Inferior parietal cortex (tissue), 1 donor: ENCODE results near the gene GOT1.

Experiments used
- DNase-seq: peaks from one replicate; pipeline ENCODE4 v3.0.0-alpha.2; 2016; ENCODE audit errors: extremely low spot score

GOT1 gene

DNA sequence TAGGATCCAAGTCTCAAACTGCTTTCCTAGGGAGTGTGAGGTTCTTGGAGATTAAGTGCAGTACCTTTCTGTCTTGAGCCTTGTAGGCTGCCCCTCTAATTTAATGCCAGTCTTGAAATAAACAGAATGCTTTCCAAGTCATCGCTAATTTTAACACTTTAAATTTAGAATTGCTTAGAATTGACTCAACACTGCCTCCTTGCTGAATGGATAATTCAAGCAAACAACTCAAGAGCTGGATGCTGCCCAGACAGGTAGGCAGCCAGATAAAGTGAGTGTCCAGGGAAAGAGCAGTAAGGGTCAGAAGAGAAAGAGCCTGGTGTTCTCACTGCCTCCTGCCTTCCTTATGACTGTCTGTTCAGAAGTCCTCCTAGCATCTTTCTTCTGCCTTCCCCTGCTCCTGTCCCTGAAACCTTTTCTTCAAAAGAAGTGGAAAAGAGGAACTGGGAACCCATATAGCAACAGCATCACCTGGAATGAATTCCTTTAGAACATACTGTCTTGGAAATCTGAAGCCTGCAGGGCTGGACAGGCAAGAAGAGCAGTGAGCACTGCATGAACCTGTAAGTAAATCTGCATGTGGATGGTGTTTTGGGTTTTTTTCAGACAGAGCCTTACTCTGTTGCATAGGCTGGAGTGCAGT, 3.1 kb upstream of the GOT1 start:
- no peak for DNase-seq

DNA sequence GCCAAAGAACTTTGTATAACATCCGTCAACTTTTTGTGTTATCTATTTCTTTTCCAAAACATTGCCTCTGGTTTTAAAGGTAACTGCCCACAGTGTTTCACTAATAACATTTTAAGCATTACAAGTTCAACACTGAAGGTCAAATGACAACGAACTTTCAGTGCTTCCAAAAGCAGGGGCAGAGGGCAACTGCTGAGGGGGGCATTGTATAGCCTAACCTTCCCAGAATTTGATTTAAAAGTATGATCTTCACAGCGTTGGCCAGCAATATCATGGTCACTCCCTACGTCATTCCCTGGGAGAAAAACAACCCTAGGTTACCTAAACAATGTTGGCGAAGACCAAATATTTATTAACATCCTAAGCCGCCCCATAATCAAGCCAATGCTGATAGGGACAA, 2.5 kb upstream of the GOT1 start:
- DNase-seq = no peak

DNA sequence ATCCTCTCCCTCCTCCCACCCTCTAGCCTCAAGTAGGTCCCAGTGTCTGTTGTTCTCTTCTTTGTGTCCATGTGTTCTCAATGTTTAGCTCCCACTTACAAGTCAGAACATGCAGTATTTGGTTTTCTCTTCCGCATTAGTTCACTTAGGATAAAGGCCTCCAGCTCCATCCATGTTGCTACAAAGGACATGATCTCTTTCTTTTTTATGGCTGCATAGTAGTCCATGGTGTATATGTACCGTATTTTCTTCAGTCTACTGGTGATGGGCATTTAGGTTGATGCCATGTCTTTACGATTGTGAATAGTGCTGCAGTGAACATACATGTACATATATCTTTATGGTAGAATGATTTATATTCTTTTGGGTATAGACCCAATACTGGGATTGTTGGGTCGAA, 1.6 kb upstream of the GOT1 start:
- no peak for DNase-seq

DNA sequence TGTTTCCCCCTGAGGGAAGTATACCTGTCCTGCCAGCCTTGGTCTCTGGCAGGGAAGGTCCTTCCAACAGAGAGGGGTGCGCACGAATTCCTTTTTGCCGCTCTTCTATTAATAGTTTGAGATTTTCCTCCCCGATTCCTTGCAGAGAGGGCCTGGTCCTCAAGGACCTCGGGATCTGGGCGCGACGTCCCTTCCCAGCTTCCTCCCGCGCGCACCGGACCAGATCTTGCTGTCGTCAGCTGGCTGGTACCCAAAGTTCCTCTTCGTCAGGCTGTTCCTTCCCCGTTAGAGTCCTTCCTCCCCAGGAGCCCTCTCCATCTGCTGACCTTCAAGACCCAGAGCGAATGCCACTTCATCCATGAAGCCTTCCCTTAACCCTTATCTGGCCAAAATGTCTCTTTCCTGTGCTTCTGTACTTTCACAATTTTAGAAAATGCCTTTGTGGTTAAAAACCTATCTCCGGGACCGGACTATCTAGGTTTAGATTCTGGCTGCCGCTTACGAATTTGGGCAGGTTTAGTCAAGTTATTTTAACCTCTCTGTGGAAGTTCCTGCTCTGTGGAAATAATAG, 851 bp upstream of the GOT1 start:
- DNase-seq = peak; percentile 47

DNA sequence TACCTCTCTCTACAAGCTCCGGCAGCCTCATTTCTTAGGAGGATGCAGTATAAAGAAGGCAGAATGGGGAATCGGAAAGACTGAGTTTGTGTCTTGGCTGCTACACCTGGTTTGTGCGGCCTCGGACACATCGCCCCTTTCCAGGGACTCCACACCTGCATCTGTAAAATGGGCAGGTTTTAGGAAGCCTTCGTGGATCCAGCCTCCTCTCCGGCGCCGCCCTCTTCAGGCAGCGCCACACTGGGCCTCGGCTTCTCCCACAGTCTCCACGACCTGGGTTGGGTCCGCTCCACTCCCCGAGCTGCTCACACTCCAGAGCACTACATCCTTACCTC, 341 bp downstream of the GOT1 start:
- DNase-seq = no peak

DNA sequence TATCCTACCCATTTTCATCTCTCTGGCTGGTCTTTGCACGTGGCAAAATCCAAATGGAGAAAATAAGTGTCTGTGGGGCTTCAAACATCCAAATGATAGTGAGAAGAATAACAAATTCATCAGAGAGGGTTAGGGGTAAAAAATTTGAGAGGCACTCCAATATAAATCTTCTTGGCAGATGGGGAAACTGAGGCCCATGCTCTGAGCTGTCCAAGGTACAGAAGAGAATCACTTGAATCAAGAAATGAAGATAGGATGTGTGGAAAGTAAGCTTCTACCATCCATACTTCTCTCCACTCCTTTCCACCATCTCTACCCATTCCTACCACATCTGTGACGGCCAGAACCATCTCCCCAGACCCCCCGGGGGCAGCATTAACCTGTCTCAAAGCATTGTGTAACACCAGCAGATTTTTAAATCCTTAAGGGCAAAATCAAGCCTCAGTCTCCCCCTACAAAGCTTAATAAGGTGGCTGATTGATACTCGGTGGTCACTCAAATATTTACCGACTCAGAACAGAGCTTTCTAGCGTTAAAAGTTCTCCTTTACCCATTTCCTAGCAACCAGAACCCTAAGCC, 818 bp downstream of the GOT1 start:
- DNase-seq = no peak

DNA sequence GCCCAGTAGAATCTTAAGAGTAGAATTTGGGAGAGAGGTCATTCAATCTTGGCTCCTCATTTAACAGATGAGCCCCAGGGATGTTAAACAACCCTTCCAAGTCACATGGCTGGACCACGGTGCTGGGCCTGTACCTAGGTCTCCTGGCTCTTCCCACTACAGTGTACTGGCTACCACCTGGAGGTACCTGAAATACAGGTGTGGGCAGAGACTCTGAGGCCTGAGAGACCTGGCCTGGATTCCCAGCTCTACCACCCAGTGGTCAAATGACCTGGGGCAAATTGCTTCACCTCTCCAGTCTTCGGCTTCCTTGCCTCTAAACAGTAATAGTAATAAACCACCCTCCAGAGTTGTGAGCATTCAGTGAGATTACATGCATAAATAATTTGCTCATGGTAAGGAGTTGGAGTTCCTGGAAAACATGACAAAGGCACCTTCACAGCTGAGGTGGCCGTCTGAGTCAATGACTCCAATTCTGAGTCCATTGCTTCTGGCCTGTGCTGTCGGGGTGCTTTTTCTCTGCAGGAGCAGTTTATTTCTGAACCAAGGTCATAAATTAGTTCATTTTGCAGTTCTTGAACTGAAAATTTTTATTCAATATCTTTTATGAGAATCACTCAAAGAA, 2.7 kb downstream of the GOT1 start:
- no peak for DNase-seq

DNA sequence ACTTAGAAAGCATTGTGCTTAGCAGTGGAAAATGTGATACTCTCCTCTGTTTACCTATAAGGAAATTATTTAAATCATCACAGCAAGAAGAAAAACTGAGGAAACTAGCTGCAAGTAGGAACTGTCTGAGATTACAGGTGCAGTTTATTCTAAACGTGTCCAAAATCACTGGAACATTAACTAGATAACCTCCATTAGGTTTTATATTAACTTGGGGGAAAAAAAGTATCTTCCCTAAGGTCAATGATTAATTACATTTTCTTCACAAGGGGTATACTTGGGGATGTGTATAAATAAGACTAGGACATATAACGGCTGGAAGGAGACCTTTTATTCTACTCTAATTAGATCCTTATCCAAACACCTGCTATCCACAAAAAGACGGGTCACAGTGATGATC, 3.7 kb downstream of the GOT1 start:
- no peak for DNase-seq

DNA sequence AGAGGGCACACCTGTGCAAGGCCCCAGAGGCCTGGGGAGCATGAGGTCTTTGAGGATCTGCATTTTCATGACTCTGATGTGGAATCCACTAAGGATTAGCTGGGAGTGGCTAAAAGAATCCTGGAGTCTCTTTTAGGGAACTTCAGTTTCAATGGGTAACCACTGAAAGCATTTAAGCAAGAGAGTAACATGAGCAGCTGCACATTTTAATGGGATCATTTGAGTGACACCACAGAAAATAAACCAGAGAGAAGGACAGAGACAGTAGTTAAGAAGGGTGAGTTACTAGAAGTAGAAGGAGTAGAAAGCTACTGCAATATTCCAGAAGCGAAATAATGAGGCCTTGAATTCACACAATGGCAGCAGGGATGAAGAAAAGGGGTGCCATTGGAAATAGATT, 5.2 kb downstream of the GOT1 start:
- DNase-seq = no peak

DNA sequence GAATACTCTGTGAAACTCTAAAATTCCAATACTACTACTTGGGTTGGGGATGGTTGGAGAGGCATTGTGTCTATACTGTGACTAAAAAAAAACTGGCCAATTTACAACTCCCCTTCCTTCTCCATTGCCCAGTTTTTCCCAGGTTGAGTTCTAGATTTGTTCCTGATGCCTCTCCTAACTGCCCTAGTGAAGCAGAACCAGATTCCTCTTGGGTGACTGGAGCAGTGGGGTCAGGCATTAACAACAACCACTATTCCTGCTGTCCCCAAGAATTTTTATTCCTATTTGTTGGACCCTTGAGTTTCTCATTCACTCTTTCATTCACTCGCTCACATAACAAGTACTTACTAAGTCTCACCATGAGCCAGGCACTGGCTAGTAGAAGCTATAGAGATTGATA, 5.8 kb downstream of the GOT1 start:
- no peak for DNase-seq

DNA sequence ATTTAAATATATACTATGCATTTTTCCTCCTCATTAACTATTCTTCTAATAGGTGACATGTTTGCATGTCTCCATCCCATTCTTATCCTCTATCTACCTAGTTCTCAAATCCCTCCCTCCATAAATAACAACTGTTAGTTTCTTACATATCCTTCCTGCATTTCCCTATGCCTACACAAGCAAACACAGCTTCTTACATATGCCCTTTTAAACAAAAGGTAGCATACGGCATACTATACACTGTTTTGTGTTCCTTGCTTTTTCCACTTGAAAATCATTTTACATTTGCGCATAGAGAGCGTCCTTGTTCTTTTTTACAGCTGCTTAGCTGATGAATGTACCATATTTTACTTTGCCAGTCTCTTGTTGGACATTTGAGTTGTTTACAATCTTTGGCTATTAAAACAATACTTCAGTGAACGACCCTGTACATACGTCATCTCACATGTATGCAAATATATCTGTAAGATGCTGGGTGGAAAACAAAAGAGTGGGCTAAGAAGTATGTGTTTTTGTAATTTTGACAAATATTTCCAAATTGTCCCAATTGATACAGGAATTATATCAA, 7.8 kb downstream of the GOT1 start:
- no peak for DNase-seq

DNA sequence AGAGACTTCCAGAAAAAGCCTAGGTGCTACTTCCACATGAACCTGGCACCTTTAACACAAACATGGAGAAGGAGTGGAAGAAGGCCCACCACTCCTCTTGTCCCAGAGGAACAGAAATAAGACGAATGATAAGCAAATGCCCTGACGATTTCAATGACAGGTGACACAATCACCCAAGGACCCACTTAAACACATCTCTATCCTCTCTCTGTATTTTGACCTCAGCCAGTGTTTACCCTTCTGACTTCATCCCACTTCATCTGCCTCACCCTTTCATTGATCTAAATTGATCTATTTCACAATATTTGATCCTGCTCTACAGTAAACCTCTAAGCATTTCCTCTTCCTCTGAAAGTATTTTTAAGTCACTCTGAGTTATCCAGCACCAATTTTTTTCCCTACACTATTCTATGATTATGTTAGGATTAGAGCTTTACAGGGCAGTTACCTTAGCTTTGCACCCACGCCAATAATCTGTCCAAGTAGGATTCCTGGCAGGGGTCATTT, 9.1 kb downstream of the GOT1 start:
- DNase-seq = no peak

DNA sequence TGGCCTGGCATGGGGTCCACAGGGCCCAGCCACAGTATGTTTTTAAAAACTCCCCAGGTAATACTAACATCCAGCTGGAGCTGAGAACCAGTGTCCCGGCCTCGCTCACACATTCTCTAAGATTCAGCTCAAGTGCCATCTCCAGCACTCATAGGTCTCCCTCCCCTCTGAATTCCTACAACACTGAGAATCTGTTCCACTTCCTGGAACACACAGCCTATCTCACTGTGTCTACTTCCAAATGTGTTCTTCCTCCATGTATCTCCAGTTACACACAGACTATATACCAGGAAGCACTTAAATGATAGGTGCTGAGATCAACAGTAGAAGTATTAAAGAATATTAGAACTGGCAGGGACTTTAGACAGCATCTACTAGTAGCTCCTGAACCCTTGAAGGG, 10.7 kb downstream of the GOT1 start:
- DNase-seq = no peak

DNA sequence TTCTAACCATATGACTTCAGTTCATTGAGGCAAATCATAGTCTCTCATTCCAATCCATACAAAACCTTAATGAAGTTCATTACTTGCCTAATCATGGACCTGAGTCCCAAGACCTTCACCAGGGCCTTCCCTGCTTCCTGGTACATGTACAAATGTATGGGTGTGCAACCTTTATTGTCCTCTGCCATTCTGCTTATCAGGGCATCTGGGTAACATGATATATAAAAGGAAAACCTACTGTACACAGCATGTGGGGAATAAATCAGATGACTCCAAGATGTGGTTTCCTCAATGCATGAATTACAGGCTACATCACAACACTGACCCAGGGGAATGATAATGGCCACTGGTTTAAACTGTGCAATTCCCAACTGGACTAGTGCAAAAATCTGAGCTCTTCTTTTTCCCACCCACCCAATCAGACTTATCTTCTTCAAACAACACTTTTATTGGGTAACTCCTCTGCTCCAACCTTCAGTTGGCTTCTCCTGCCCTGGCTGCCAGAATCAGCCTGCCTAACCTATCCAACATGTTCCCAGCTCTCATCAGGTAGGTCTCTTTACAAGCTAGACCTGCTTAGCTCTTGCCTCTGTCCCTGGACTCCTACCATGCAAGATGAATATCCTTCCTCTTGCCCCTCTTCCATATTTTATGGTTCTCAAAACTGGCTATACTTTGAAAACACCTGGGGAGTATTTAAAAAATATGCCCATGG, 11.4 kb downstream of the GOT1 start:
- DNase-seq = no peak

DNA sequence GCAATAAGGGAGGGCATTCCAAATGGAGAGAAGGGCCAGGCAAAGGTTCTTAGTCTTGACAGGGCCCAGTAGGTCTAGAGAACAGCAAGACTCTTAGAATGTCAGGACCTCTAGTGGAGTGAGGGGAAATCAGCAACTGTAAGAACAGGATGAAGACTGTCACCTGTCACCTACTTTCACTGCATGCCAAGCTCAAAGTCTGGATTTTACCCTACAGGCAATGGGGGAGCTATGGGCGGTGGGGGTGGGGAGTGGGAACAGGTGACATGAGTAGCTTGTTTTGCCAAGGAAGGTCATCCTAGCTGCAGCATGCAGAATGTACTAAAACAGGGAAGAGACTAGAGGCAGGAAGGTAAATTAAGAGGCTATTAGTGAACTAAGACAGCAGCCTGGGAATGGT, 18.3 kb downstream of the GOT1 start:
- DNase-seq = no peak

DNA sequence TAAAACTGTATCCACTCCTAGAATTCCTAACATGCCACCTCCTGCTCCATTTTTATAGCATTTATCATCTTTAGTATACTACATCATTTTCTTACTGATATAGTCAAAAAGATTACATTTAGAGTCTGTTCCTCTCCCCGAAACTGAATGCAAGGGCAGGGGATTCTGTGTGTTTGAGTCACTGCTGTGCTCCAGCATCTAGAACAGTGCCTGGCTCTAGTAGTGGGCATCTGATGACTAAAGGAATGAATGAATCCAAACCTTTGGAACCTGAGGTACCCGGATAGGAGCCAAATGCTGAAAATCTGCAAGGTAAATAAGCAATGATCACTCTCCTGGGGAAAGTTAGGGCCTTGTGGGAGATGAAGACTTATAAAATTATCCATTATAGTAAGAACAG, 18.9 kb downstream of the GOT1 start:
- DNase-seq = no peak

DNA sequence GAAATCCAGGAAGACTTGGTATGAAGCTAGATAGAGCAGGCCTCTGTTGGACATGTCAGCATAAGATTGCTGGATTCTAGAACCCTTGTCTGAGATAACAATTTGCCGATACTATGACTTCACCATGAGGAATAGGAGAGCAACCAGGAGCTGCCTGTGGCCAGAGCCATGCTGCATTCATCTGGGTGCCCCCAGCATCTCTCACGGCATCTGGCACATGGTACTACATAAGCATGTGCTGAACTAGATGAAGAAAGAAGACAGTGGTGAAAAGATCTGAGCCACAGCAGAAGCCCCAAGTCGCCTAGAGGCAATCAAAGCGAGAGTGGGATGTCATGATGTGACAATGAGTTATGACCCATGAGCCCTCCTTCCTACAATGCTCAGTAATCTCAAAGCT, 19.5 kb downstream of the GOT1 start:
- no peak for DNase-seq

DNA sequence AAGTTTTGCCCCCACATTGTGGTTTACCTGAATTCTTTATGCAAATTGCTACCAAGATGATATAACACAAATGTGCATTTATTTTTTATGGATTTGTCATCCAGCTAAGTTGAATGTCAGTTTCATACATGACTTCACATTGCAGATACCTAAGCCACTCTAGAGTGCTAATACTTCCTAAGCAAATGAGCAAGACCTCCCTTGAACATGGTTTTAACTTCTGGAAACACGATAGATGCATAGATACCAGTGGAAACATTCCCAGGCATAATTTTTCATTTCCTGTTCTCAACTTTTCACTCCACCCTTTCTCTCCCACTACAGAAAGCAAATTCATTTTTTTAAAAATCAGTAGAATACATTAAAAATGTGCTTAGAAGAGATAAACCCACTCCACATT, 20.3 kb downstream of the GOT1 start:
- no peak for DNase-seq

DNA sequence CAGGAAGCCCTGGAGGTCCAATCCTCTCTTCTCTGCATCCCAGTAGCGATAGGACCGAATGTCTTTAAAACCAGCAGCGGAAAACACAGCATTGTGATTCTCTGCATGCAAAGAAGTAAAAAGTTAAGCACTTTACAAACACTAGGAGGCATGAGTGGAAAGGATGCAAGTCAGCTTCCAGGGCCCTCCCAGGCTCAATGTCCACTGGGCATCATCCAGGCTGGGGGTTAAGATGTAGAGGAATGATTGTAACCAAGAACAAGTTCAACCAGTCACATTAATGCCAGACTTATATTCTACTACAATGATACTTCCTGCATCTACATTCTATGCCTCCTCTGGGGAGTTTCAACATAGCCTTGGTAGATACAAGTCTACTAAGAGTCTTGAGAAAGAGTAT, 24.3 kb downstream of the GOT1 start:
- no peak for DNase-seq

DNA sequence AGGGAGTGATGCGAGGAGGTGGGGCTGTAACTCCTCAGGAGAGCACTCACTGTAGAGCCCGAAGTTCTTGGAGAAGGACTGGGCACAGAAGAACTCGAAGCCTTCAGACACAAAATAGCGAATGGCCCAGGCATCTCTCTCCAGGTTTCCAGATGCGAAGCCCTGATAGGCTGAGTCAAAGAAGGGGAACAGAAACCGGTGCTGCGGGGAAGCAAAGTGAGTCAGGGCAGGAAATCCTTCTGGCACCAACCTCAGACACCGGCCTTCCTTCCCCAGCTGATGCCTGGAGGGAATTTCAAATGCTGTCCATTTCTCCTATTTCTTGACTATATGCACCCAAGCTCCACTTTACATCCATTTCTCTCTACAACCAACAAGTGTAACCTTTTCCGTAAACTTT, 26.8 kb downstream of the GOT1 start:
- no peak for DNase-seq

DNA sequence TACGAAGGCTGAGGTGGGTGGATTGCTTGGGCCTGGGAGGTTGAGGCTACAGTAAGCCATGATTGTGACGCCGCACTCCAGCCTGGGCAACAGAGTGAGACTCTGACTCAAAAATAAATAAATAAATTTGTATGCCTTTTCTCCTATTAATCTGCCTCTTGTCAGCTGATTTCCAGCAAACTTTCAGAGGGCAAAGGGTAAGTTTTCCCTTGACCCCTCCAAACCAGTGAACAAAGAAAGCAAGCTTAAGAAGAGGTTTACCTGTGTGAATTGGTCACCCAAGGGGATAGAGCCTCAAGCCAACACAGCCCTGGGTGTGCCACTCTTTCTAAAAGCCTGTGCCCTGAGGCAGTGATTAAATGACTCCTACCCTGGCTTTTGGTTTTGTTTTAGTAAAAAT, 30.8 kb downstream of the GOT1 start:
- DNase-seq = no peak

DNA sequence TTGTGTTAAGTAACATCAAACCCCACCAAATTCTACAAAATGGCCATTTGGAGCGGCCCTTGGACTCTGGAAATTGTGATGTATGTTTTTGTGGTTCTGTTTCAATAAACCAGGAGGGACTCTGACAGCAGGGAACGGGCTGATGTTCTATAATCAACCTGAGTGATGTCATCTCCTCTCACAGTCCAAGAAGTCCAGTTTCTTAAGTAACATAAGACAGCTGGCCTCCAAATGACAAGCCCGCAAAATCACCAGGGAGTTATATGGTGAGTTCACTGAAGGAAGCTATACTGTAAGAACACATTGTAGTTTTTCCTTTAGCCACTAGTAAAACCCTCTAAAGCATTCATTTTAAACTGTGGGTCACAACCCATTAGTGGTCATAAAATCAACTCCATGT, 34.0 kb downstream of the GOT1 start:
- no peak for DNase-seq
